Ascending aorta (tissue), 2 donors: ENCODE measurements around the gene ABHD2. TPM values are rescaled to one million over a fixed set of nuclear protein-coding genes. Genes with fewer than 3 reads are reported as not detected.

ENCODE experiments used
- DNase-seq, 2 donors: peaks; one replicate each; pipeline ENCODE4 v3.0.0-alpha.2; 2019; ENCODE audit warnings: low spot score in 2 of 2
- H3K27ac ChIP-seq, 2 donors: fragments of 200-600 bp; sonication (generic); one replicate each; pipeline ENCODE4 v1.5.1; 2016 to 2017; ENCODE audit warnings: mild to moderate bottlenecking in 1 of 2
- H3K27me3 ChIP-seq: fragments of 200-600 bp; sonication (generic); one replicate; pipeline ENCODE4 v1.5.1; 2017
- H3K36me3 ChIP-seq, 2 donors: fragments of 200-600 bp; sonication (generic); one replicate each; pipeline ENCODE4 v1.5.1; 2016
- H3K4me1 ChIP-seq, 2 donors: fragments of 200-600 bp; sonication (generic); one replicate each; pipeline ENCODE4 v1.5.1; 2016 to 2017; ENCODE audit warnings: mild to moderate bottlenecking in 1 of 2
- H3K4me3 ChIP-seq, 2 donors: fragments of 200-600 bp; sonication (generic); one replicate each; pipeline ENCODE4 v1.5.1; 2016 to 2017; ENCODE audit warnings: mild to moderate bottlenecking in 1 of 2
- H3K9me3 ChIP-seq, 2 donors: fragments of 200-600 bp; sonication (generic); one replicate each; pipeline ENCODE4 v1.5.1; 2016
- CTCF ChIP-seq, 3 experiments: fragments of 200-600 bp in 2 of 3; fragments of 450-650 bp in 1 of 3; sonication (generic) in 2 of 3; IDR thresholded peaks; one replicate each; pipeline ENCODE4 v1.5.1; 2016 to 2019; ENCODE audit warnings: antibody characterized with exemption in 3 of 3, mild to moderate bottlenecking in 1 of 3, moderate library complexity in 1 of 3
- intact Hi-C: fragments of 100-400 bp; cut with DNase I; formaldehyde crosslinking; loops from one replicate; pipeline ENCODE4 v1.15.1; 2023
- total RNA-seq: library from RNA; depleted of rRNA; stranded (reverse); fragments of >200 nt; gene quantifications from one replicate; pipeline ENCODE4 v1.1.0, GENCODE V29; 2016

ABHD2 gene
- total RNA-seq, 1 donor from 2014 or later: 228 TPM

- no peaks in the 10 kb centered on the region for H3K27me3 ChIP-seq
- no peak for DNase-seq
- no peak overlapping the region for H3K4me3 ChIP-seq
- H3K36me3 ChIP-seq: peaks cover 19 to 30% of the 10 kb centered on the region in 2 donors
- intact Hi-C loops: no loop called here
- peak overlapping the region; percentile 93 to 96 for H3K27ac ChIP-seq
- peaks cover 19 to 86% of the 10 kb centered on the region in 2 donors for H3K4me1 ChIP-seq
- TF ChIP-seq CTCF (IDR thresholded peaks at IDR 0.05): no peak
- no peaks in the 10 kb centered on the region for H3K9me3 ChIP-seq
These were observed 26.7 kb downstream of the ABHD2 start for GRCh38 chr15:89114990-89115389.

DNA sequence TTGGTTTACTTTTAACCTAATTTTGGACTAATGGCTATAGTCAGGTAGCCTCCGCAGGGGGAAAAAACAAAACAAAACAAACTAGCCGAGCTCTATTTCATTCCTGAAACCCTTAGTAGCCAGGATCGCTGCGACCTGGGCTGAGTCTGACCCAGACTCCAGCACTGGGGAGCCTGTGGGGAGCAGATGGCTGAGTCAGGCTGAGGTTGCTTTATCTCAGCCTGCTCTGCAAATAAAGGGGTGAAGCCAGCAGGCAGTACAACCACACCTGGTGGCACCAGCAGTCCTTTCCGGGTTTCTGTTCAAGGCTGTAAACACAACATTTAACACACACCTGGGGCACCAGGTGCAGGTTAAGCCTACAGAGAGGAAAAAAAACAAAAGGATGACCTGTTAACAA, 27.3 kb downstream of the ABHD2 start:
- Histone ChIP-seq H3K4me1 (peaks cover 19 to 89% of the 10 kb centered on the region in 2 donors), H3K27me3 (no peaks in the 10 kb centered on the region), H3K9me3 (no peaks in the 10 kb centered on the region), H3K27ac (peak overlapping the region; percentile 93 to 96), H3K36me3 (peaks cover 19 to 30% of the 10 kb centered on the region in 2 donors), H3K4me3 (no peak overlapping the region)
- TF ChIP-seq CTCF (IDR thresholded peaks at IDR 0.05): no peak
- no peak for DNase-seq
- intact Hi-C loops: no loop called here

DNA sequence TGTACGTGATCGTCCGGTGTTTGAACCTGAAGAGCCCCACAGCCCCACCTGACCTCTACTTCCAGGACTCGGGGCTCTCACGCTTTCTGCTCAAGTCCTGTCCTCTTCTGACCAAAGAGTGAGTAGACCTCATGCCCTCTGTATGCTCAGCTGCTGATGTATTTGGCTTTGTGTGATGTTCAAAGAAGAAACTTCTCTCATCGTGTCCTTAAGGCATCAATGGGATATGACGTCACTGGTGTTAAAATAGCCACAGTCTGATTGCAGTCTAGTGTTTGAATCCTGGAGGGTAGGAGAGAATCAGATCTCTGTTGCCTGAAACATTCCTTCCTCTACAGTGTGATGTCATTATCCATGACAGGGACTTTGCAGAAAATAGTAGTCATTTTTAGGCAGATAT, 28.1 kb downstream of the ABHD2 start:
- H3K9me3 ChIP-seq: no peaks in the 10 kb centered on the region
- H3K36me3 ChIP-seq: peaks cover 25 to 33% of the 10 kb centered on the region in 2 donors
- intact Hi-C loops: loop anchor here (2.0 kb wide), 1 partner anchor 14 kb away; no protein-coding TSS in a partner anchor
- no peak for TF ChIP-seq CTCF (IDR thresholded peaks at IDR 0.05)
- no peaks in the 10 kb centered on the region for H3K27me3 ChIP-seq
- peaks cover 19 to 93% of the 10 kb centered on the region in 2 donors for H3K4me1 ChIP-seq
- H3K4me3 ChIP-seq: no peak overlapping the region
- peak overlapping the region; percentile 93 to 96 for H3K27ac ChIP-seq
- DNase-seq: no peak

DNA sequence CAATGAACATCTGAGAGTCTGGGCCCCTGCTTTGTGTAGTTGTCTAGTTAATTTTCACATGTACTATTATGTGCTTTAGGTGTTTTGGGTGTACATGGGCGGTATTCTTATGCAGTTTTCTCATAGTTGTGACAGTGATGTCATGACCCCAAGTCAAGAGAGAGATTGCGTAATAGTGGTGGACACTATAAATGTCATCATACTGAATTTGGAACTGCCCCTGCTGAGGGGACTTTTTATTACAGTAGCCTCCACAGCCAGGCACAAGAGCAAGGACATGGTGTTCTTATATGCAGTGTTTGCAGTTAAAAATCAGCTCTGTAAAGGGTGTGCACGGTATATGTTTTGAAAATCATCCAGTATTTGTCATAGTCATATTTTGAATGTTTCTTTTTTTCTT, 29.5 kb downstream of the ABHD2 start:
- intact Hi-C loops: loop anchor here (2.0 kb wide), 1 partner anchor 15 kb away; no protein-coding TSS in a partner anchor
- H3K4me3 ChIP-seq: no peak overlapping the region
- H3K4me1 ChIP-seq: peaks cover 19 to 81% of the 10 kb centered on the region in 2 donors
- no peaks in the 10 kb centered on the region for H3K27me3 ChIP-seq
- peaks cover 29 to 39% of the 10 kb centered on the region in 2 donors for H3K36me3 ChIP-seq
- no peaks in the 10 kb centered on the region for H3K9me3 ChIP-seq
- H3K27ac ChIP-seq: peak overlapping the region; percentile 93 to 96
- TF ChIP-seq CTCF (IDR thresholded peaks at IDR 0.05): no peak
- peak in 1 of 2 donors; percentile 43 for DNase-seq

GRCh38 chr15:89118481-89118989, 30.3 kb downstream of the ABHD2 start:
- Histone ChIP-seq H3K36me3 (peaks cover 29 to 43% of the 10 kb centered on the region in 2 donors), H3K4me3 (no peak overlapping the region), H3K4me1 (peaks cover 14 to 78% of the 10 kb centered on the region in 2 donors), H3K9me3 (no peaks in the 10 kb centered on the region), H3K27ac (peak overlapping the region; percentile 93 to 96), H3K27me3 (no peaks in the 10 kb centered on the region)
- TF ChIP-seq CTCF (IDR thresholded peaks at IDR 0.05): no peak
- no peak for DNase-seq
- intact Hi-C loops: no loop called here
